Vagina (tissue), 2 donors: ENCODE measurements around the gene VWA2.

Experiments
- POLR2A ChIP-seq, 2 donors: fragments of 450-650 bp; IDR thresholded peaks; one replicate each; pipeline ENCODE4 v1.6.1; 2017; ENCODE audit warnings: antibody characterized with exemption in 2 of 2, mild to moderate bottlenecking in 2 of 2, moderate library complexity in 2 of 2
- TF ChIP-seq, protein P1 (sequence below), 3 experiments: fragments of 450-650 bp in 2 of 3; fragments of 200-600 bp in 1 of 3; sonication (generic) in 1 of 3; IDR thresholded peaks; one replicate each; pipeline ENCODE4 v1.5.1; 2017 to 2019; ENCODE audit warnings: antibody characterized with exemption in 3 of 3, mild to moderate bottlenecking in 2 of 3, moderate library complexity in 2 of 3

DNA sequence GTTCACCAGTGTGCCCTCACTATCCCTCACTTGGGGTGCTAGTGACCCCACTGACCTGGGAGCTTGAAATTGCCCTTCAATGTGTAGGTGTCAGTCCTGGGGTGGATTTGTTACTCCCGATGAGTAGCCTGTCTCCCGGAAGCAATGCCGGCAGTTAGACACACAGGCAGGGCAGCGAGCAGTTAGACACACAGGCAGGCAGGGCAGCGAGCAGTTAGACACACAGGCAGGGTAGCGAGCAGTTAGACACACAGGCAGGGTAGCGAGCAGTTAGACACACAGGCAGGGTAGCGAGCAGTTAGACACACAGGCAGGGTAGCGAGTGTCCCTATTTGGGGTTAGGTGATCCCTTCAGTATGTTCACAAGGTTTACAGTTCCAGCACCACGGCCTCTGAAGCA lies 44.0 kb downstream of the VWA2 start:
- TF ChIP-seq, protein P1, sequence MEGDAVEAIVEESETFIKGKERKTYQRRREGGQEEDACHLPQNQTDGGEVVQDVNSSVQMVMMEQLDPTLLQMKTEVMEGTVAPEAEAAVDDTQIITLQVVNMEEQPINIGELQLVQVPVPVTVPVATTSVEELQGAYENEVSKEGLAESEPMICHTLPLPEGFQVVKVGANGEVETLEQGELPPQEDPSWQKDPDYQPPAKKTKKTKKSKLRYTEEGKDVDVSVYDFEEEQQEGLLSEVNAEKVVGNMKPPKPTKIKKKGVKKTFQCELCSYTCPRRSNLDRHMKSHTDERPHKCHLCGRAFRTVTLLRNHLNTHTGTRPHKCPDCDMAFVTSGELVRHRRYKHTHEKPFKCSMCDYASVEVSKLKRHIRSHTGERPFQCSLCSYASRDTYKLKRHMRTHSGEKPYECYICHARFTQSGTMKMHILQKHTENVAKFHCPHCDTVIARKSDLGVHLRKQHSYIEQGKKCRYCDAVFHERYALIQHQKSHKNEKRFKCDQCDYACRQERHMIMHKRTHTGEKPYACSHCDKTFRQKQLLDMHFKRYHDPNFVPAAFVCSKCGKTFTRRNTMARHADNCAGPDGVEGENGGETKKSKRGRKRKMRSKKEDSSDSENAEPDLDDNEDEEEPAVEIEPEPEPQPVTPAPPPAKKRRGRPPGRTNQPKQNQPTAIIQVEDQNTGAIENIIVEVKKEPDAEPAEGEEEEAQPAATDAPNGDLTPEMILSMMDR (IDR thresholded peaks at IDR 0.05) = no peak
- no peak for TF ChIP-seq POLR2A (IDR thresholded peaks at IDR 0.05)
